Osteoblast (primary cell): ENCODE data around the gene RFX2. TPM values are rescaled to one million over a fixed set of nuclear protein-coding genes. Genes with fewer than 3 reads are reported as not detected.

Experiments used
- DNase-seq: peaks from one replicate; pipeline ENCODE4 v3.0.0; 2011; ENCODE audit warnings: low spot score, mixed read lengths; ENCODE audit not compliant: insufficient read length; ENCODE audit errors: missing footprints
- H2AFZ ChIP-seq: 2 replicates; pipeline ENCODE4 v1.6.0; 2011; ENCODE audit warnings: mild to moderate bottlenecking, low read length
- H3K27ac ChIP-seq: 2 replicates; pipeline ENCODE4 v1.5.1; 2011; ENCODE audit warnings: mild to moderate bottlenecking, low read depth, low read length, moderate library complexity
- H3K27me3 ChIP-seq: 2 replicates; pipeline ENCODE4 v1.6.0; 2012; ENCODE audit warnings: mild to moderate bottlenecking, control low read depth, inconsistent platforms, low read length, moderate library complexity; ENCODE audit not compliant: insufficient read depth
- H3K36me3 ChIP-seq: 2 replicates; pipeline ENCODE4 v1.5.1; 2011; ENCODE audit warnings: mild to moderate bottlenecking, low read length, control low read depth, moderate library complexity; ENCODE audit not compliant: insufficient read depth
- H3K4me1 ChIP-seq: 2 replicates; pipeline ENCODE4 v1.5.1; 2011; ENCODE audit warnings: mild to moderate bottlenecking, low read length, control low read depth, moderate library complexity; ENCODE audit not compliant: insufficient read depth
- H3K4me2 ChIP-seq: 2 replicates; pipeline ENCODE4 v1.6.0; 2011; ENCODE audit warnings: mild to moderate bottlenecking, low read length; ENCODE audit not compliant: insufficient read depth
- H3K4me3 ChIP-seq: fragments of 200-600 bp; sonication (generic); 3 replicates; pipeline ENCODE4 v1.5.1; 2012; ENCODE audit warnings: mild to moderate bottlenecking, low read length, inconsistent platforms; ENCODE audit not compliant: insufficient read depth
- H3K79me2 ChIP-seq: 2 replicates; pipeline ENCODE4 v1.6.0; 2012; ENCODE audit warnings: mild to moderate bottlenecking, low read length, control low read depth, inconsistent platforms; ENCODE audit not compliant: insufficient read depth
- H3K9me3 ChIP-seq: 2 replicates; pipeline ENCODE4 v1.5.1; 2011; ENCODE audit warnings: low read depth, low read length, control low read depth
- H4K20me1 ChIP-seq: 2 replicates; pipeline ENCODE4 v1.6.0; 2012; ENCODE audit warnings: mild to moderate bottlenecking, low read length, control low read depth; ENCODE audit not compliant: insufficient read depth
- total RNA-seq: library from RNA; depleted of rRNA; stranded (reverse); fragments of >200 nt; gene quantifications from 2 replicates; pipeline ENCODE4 v1.2.3, GENCODE V29; 2012
- TF ChIP-seq, protein P1 (sequence below): IDR thresholded peaks from 2 replicates; pipeline ENCODE4 v1.5.1; 2011; ENCODE audit warnings: mild to moderate bottlenecking, low read depth, low read length, moderate library complexity; ENCODE audit errors: extremely low read depth

Gene RFX2
- total RNA-seq, 1 donor: 6.2 TPM

DNA sequence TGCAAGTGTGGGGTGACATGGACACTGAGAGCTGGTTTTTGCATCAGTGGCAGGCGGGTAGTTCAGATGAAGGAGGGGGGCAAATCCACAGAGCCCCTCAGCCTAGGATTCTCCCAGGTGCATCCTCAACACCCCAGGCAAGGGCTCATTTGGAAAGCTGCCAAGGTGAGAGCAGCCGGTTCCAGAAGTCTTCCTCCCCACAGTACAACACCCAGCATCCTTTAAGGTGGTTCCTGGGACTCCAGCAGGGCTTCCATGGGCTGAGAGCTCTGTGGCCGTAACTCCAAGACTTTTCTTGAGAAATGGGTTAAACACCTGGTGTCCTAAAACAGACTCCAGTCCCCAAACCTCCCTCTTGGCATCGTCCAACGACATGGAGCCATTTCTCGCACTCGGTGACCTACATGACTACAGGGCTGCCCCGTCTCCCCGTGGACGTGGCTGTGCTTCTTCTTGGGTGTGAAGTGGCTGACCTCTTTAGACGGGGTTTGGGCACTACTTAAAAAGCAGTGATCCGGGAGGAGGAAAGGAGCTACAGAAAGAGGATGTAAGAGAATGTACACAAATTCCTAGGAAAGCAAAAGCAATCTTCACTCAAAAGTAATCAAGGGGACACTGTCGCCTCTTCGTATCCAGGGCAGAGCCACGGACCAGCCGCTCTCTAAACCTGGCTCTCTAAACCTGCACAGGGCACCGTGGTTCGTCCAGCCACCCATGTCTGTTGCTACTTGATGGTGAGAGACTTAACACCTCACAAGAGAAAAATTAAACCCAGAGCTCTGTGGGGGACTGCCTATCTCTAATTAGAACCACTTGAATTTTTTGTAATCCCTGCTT lies 157.9 kb downstream of the RFX2 start:
- H4K20me1 ChIP-seq: peaks cover 49% of the 10 kb centered on the region
- TF ChIP-seq, protein P1, sequence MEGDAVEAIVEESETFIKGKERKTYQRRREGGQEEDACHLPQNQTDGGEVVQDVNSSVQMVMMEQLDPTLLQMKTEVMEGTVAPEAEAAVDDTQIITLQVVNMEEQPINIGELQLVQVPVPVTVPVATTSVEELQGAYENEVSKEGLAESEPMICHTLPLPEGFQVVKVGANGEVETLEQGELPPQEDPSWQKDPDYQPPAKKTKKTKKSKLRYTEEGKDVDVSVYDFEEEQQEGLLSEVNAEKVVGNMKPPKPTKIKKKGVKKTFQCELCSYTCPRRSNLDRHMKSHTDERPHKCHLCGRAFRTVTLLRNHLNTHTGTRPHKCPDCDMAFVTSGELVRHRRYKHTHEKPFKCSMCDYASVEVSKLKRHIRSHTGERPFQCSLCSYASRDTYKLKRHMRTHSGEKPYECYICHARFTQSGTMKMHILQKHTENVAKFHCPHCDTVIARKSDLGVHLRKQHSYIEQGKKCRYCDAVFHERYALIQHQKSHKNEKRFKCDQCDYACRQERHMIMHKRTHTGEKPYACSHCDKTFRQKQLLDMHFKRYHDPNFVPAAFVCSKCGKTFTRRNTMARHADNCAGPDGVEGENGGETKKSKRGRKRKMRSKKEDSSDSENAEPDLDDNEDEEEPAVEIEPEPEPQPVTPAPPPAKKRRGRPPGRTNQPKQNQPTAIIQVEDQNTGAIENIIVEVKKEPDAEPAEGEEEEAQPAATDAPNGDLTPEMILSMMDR: no peak
- H3K27me3 ChIP-seq: no peaks in the 10 kb centered on the region
- H2AFZ ChIP-seq: no peak overlapping the region
- peak overlapping the region; percentile 84 for H3K27ac ChIP-seq
- no peak overlapping the region for H3K4me2 ChIP-seq
- no peaks in the 10 kb centered on the region for H3K9me3 ChIP-seq
- peaks cover 40% of the 10 kb centered on the region for H3K4me1 ChIP-seq
- peaks cover 10% of the 10 kb centered on the region for H3K36me3 ChIP-seq
- peaks cover 80% of the 10 kb centered on the region for H3K79me2 ChIP-seq
- no peak overlapping the region for H3K4me3 ChIP-seq
- DNase-seq: peak; percentile 74

DNA sequence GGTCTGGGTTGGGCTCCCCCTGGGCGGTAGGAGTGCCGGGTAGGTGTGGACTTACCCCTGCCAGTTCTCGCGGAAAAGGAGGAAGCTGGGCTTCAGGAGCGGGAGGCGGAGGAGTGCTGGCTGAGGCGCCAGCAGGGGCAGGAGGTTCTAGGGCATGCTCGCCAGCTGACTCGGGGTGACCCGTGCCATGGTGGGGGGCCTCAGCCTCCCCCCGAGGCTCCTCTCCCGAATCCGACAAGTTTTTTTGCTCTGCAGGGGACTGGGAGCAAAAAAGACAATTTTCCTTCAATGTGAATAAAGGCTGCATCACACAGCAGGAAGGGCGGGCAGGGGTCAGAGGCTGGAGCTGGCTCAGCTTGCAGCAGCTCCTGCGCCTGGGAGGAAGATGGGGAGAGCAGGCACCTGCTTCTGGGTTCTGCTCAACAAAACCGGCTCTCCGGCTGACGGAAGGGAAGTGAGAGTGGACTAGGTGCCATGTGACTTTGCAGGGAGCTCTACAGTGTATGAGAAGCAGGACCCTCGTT lies 158.9 kb downstream of the RFX2 start:
- peaks cover 41% of the 10 kb centered on the region for H3K4me1 ChIP-seq
- no peak overlapping the region for H3K4me3 ChIP-seq
- H3K27ac ChIP-seq: peak overlapping the region; percentile 84
- H4K20me1 ChIP-seq: peaks cover 46% of the 10 kb centered on the region
- peaks cover 78% of the 10 kb centered on the region for H3K79me2 ChIP-seq
- no peak overlapping the region for H2AFZ ChIP-seq
- H3K36me3 ChIP-seq: peaks cover 10% of the 10 kb centered on the region
- H3K4me2 ChIP-seq: no peak overlapping the region
- no peaks in the 10 kb centered on the region for H3K9me3 ChIP-seq
- TF ChIP-seq, protein P1: no peak
- no peaks in the 10 kb centered on the region for H3K27me3 ChIP-seq
- no peak for DNase-seq

DNA sequence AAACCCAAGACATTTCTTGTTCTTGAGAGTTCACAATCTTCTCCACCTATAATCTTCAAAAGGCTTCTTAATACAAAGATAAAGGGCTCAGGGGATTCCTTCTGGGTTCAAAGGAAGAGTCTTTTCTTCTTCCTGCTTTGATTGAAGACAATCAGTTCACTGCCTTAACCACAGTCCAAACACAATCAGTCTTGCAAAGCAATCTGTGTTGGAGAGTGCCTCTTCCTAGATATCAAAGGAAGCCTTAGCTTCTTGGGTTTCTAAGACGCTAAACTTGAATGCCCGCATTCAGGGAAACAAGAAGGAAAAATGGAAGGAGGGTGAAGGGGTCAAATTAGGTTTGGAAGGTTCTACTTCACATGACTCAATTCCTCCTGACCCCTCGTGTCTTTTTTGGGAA lies 159.6 kb downstream of the RFX2 start:
- no peak for DNase-seq
- no peak overlapping the region for H3K27ac ChIP-seq
- no peaks in the 10 kb centered on the region for H3K27me3 ChIP-seq
- H3K9me3 ChIP-seq: no peaks in the 10 kb centered on the region
- peaks cover 45% of the 10 kb centered on the region for H4K20me1 ChIP-seq
- H3K4me2 ChIP-seq: no peak overlapping the region
- H3K4me1 ChIP-seq: peaks cover 41% of the 10 kb centered on the region
- H2AFZ ChIP-seq: no peak overlapping the region
- peaks cover 78% of the 10 kb centered on the region for H3K79me2 ChIP-seq
- peaks cover 10% of the 10 kb centered on the region for H3K36me3 ChIP-seq
- TF ChIP-seq, protein P1: no peak
- H3K4me3 ChIP-seq: no peak overlapping the region

DNA sequence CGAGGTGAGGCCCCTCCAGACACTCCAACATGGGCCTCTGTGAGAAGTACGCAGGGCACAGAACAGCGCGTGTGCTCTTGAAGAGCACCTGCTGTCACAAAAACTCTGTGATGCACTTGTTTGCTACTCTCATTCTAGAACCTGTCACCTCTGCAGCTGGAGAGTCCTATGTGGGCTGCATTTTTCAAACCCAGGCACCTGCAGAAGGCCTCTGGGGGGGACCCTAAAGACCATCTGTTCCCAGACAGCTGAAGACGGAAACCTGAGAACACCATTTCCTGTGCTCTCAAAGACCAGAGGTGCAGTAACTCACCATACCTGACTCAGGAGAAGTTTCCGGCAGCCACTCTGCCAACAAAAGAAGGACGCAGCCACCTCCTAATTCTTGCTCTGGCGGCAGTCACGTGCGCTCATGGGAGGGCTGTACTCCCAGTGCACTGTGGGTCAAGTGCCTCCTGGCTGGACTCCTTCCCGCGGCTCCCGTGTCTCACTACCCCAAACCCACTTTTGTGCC lies 160.5 kb downstream of the RFX2 start:
- H3K4me2 ChIP-seq: no peak overlapping the region
- H3K79me2 ChIP-seq: peaks cover 86% of the 10 kb centered on the region
- no peaks in the 10 kb centered on the region for H3K27me3 ChIP-seq
- H3K9me3 ChIP-seq: no peaks in the 10 kb centered on the region
- H3K27ac ChIP-seq: peak overlapping the region; percentile 5
- H3K4me3 ChIP-seq: no peak overlapping the region
- H3K36me3 ChIP-seq: peaks cover 10% of the 10 kb centered on the region
- peak; percentile 35 for DNase-seq
- peaks cover 39% of the 10 kb centered on the region for H4K20me1 ChIP-seq
- peaks cover 34% of the 10 kb centered on the region for H3K4me1 ChIP-seq
- TF ChIP-seq, protein P1: no peak
- no peak overlapping the region for H2AFZ ChIP-seq
